HepG2 (cell line): Measurements from ENCODE around the gene ATP6V0A1. TPM values are rescaled to one million over a fixed set of nuclear protein-coding genes. Genes with fewer than 3 reads are reported as not detected.

Experiments used
- AFF4 ChIP-seq: sonication (generic); formaldehyde crosslinking; IDR thresholded peaks from 2 replicates; pipeline ENCODE4 v1.4.0; 2020; ENCODE audit warnings: missing genetic modification reagents
- ARNT ChIP-seq: fragments of 450-650 bp; IDR thresholded peaks from 2 replicates; pipeline ENCODE4 v1.6.1; 2017
- ATAD3A ChIP-seq: sonication (generic); formaldehyde crosslinking; IDR thresholded peaks from 2 replicates; pipeline ENCODE4 v1.4.0; 2020; ENCODE audit warnings: missing genetic modification reagents
- ELF1 ChIP-seq: sonication (generic); formaldehyde crosslinking; IDR thresholded peaks from 2 replicates; pipeline ENCODE4 v1.4.0; 2020; ENCODE audit warnings: missing genetic modification reagents
- GATAD1 ChIP-seq: IDR thresholded peaks from 2 replicates; pipeline ENCODE4 v1.6.1; 2016; ENCODE audit warnings: missing genetic modification reagents, missing compliant biosample characterization
- GRHL1 ChIP-seq: sonication (generic); formaldehyde crosslinking; conservative IDR thresholded peaks from 2 replicates; pipeline ENCODE4 v1.8.0; 2022; ENCODE audit warnings: missing genetic modification reagents
- HOXA9 ChIP-seq: sonication (generic); formaldehyde crosslinking; IDR thresholded peaks from 2 replicates; pipeline ENCODE4 v1.8.1; 2022; ENCODE audit warnings: missing genetic modification reagents, mild to moderate bottlenecking, moderate library complexity, borderline replicate concordance
- MAX ChIP-seq: IDR thresholded peaks from 2 replicates; pipeline ENCODE4 v1.6.1; 2012; ENCODE audit warnings: inconsistent platforms
- MIER3 ChIP-seq: IDR thresholded peaks from 2 replicates; pipeline ENCODE4 v1.6.1; 2016; ENCODE audit warnings: missing compliant biosample characterization, borderline replicate concordance
- MTF2 ChIP-seq: sonication (generic); formaldehyde crosslinking; IDR thresholded peaks from 2 replicates; pipeline ENCODE4 v1.5.0; 2020; ENCODE audit warnings: missing genetic modification reagents, borderline replicate concordance
- PPARG ChIP-seq: conservative IDR thresholded peaks from 2 replicates; pipeline ENCODE4 v1.6.1; 2016; ENCODE audit warnings: missing biosample characterization, missing genetic modification reagents
- PRPF4 ChIP-seq: fragments of 200-400 bp; formaldehyde crosslinking; IDR thresholded peaks from 2 replicates; pipeline ENCODE4 v1.6.1; 2016; ENCODE audit warnings: low read length, low read depth; ENCODE audit not compliant: poor library complexity, severe bottlenecking
- RFX1 ChIP-seq: fragments of 450-650 bp; IDR thresholded peaks from 2 replicates; pipeline ENCODE4 v1.6.1; 2017
- SKI ChIP-seq: fragments of 450-650 bp; IDR thresholded peaks from one replicate; pipeline ENCODE4 v1.6.1; 2018; ENCODE audit warnings: mild to moderate bottlenecking; ENCODE audit not compliant: partially characterized antibody
- TIGD3 ChIP-seq: sonication (generic); formaldehyde crosslinking; IDR thresholded peaks from 2 replicates; pipeline ENCODE4 v1.5.1; 2020; ENCODE audit warnings: mild to moderate bottlenecking, missing genetic modification reagents, borderline replicate concordance
- U2AF2 ChIP-seq: fragments of 200-400 bp; formaldehyde crosslinking; IDR thresholded peaks from 2 replicates; pipeline ENCODE4 v1.6.1; 2017; ENCODE audit warnings: low read depth, mild to moderate bottlenecking, low read length
- YEATS2 ChIP-seq: sonication (generic); formaldehyde crosslinking; IDR thresholded peaks from 2 replicates; pipeline ENCODE4 v1.4.0; 2020; ENCODE audit warnings: missing genetic modification reagents, borderline replicate concordance
- ZBTB34 ChIP-seq: sonication (generic); formaldehyde crosslinking; IDR thresholded peaks from 2 replicates; pipeline ENCODE4 v1.8.0; 2022; ENCODE audit warnings: mild to moderate bottlenecking, missing genetic modification reagents
- ZFP37 ChIP-seq: sonication (generic); formaldehyde crosslinking; IDR thresholded peaks from 2 replicates; pipeline ENCODE4 v1.4.0; 2020; ENCODE audit warnings: missing genetic modification reagents, borderline replicate concordance
- ZNF264 ChIP-seq: sonication (generic); formaldehyde crosslinking; IDR thresholded peaks from 2 replicates; pipeline ENCODE4 v1.4.0; 2020; ENCODE audit warnings: missing genetic modification reagents
- ZSCAN29 ChIP-seq: sonication (generic); formaldehyde crosslinking; conservative IDR thresholded peaks from 2 replicates; pipeline ENCODE4 v1.4.0; 2020; ENCODE audit warnings: mild to moderate bottlenecking, missing genetic modification reagents
- polyA plus RNA-seq, 8 experiments: library from polyadenylated mRNA; depleted of rRNA in 3 of 8; stranded (reverse) in 7 of 8; unstranded in 1 of 8; fragments of >200 nt; fragmentation: Illumina TruSeq in 4 of 8; extraction: Trizol in 4 of 8; gene quantifications; 2 replicates each; pipeline versions ENCODE4 v1.2.1 to v1.2.3, GENCODE V29; 2011 to 2016; ENCODE audit warnings: low read depth in 4 of 8, missing spikeins in 1 of 8, mixed read lengths in 1 of 8; ENCODE audit not compliant: insufficient read depth in 1 of 8
- total RNA-seq, 5 experiments: library from RNA; depleted of rRNA; stranded (reverse); fragments of >200 nt; fragmentation: Illumina TruSeq; extraction: Trizol; gene quantifications; 2 replicates each; pipeline ENCODE4 v1.2.3, GENCODE V29; 2016; ENCODE audit warnings: low read depth in 1 of 5

ATP6V0A1 gene
- total and polyA plus RNA-seq, 2 of the 13 experiments (the other 11 are each of a cell fraction or from before 2014, with no cell fraction given), result 27.9 to 54.1 TPM

- TF ChIP-seq MAX, result peak; percentile 90
- TF ChIP-seq GATAD1, result peak; percentile 86
- no peak for TF ChIP-seq PRPF4
- peak; percentile 90 for TF ChIP-seq ELF1 (CRISPR knock-in tag)
- TF ChIP-seq ZNF264 (CRISPR knock-in tag), result no peak
- TF ChIP-seq ATAD3A (CRISPR knock-in tag), result 0 out of 2 replicates have a peak, but pooled peaks have one; percentile 56
- no peak; the same call in 1 of the 2 replicates for TF ChIP-seq AFF4 (CRISPR knock-in tag)
- peak; percentile 89 for TF ChIP-seq MTF2 (CRISPR knock-in tag)
- TF ChIP-seq ZBTB34 (CRISPR knock-in tag), result peak; percentile 86
- no peak for TF ChIP-seq RFX1
- TF ChIP-seq YEATS2 (CRISPR knock-in tag), result peak; percentile 87
- peak; percentile 33 for TF ChIP-seq SKI
- TF ChIP-seq PPARG, result no peak; the same call in 1 of the 2 replicates
- no peak for TF ChIP-seq GRHL1
- TF ChIP-seq ZFP37, result peak; percentile 10; the same call in 1 of the 2 replicates
- TF ChIP-seq ZSCAN29, result peak; percentile 78
- TF ChIP-seq HOXA9 (CRISPR knock-in tag), result peak; percentile 45; the same call in 1 of the 2 replicates
- no peak; the same call in 1 of the 2 replicates for TF ChIP-seq MIER3 (CRISPR knock-in tag)
- TF ChIP-seq TIGD3 (CRISPR knock-in tag), result no peak
- no peak for TF ChIP-seq ARNT
- TF ChIP-seq U2AF2, result no peak
These were observed 108.3 kb downstream of the ATP6V0A1 start, which contains the start of gene MLX (continued) for GRCh38 chr17:42566883-42567573.
